GM23248 (cell line): ENCODE results near the gene WDR43.

ENCODE experiments used
- EZH2 ChIP-seq: fragments of 200-600 bp; sonication (generic); IDR thresholded peaks from 2 replicates; pipeline ENCODE4 v1.6.1; 2018; ENCODE audit warnings: antibody characterized with exemption, mild to moderate bottlenecking; ENCODE audit not compliant: insufficient read depth, poor library complexity, severe bottlenecking
- EZH2phosphoT487 ChIP-seq: fragments of 200-600 bp; sonication (generic); IDR thresholded peaks from 2 replicates; pipeline ENCODE4 v1.6.1; 2018; ENCODE audit warnings: antibody characterized with exemption, moderate library complexity, mild to moderate bottlenecking, low read depth; ENCODE audit not compliant: insufficient read depth

DNA sequence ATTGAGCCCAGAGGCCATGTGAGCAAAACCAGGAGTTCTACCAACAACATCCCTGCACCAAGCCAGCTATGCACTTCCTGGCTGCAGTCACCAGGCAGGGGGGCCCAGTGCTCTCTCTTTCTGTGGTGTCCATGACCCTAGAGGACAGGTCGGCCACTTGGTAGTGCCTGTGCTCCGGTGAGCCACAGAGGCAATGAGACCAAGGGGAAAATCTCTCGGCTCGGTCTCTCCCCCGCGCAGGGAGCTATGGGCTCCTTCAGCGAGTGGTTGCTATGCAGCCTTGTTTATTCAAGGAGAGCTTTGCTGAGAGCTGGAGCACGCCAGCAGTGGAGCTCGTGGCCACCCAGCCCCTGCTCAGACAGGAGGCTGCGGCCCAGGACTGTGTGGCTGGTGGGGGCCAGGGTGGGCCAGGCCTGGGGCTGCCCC, 86.6 kb downstream of the WDR43 start, which contains the start of gene TOGARAM2:
- TF ChIP-seq EZH2 (no peak), EZH2phosphoT487 (no peak)
